ENCODE data around the gene TSC22D2. TPM values are rescaled to one million over a fixed set of nuclear protein-coding genes. Genes with fewer than 3 reads are reported as not detected.
A peak's percentile ranks its signal among the peaks of the same experiment; 100 is the strongest.

Gene TSC22D2
- total RNA-seq, 1 donor from 2014 or later: 39.8 TPM

- no peaks in the 10 kb centered on the region for H3K36me3 Mint-ChIP-seq (ENCODE audit: low read depth)
- peak overlapping the region; percentile 4 for H3K27ac Mint-ChIP-seq (ENCODE audit: unreplicated experiment)
- peaks cover 19% of the 10 kb centered on the region for H3K4me1 Mint-ChIP-seq (ENCODE audit: low read depth)
- no peaks in the 10 kb centered on the region for H3K9me3 Mint-ChIP-seq (ENCODE audit: low read depth)
- DNase-seq (ENCODE audit: low spot score): no peak
- H3K4me3 Mint-ChIP-seq (ENCODE audit: unreplicated experiment): no peak overlapping the region
- no peak for TF ChIP-seq CTCF (IDR thresholded peaks at IDR 0.05)
- H3K27me3 Mint-ChIP-seq (ENCODE audit: low read depth): no peaks in the 10 kb centered on the region
Measured at GRCh38 chr3:150365132-150365604, 42.9 kb upstream of the TSC22D2 start.

- H3K4me3 Mint-ChIP-seq (ENCODE audit: unreplicated experiment): no peak overlapping the region
- DNase-seq (ENCODE audit: low spot score): no peak
- no peaks in the 10 kb centered on the region for H3K36me3 Mint-ChIP-seq (ENCODE audit: low read depth)
- H3K9me3 Mint-ChIP-seq (ENCODE audit: low read depth): no peaks in the 10 kb centered on the region
- H3K27me3 Mint-ChIP-seq (ENCODE audit: low read depth): no peaks in the 10 kb centered on the region
- H3K27ac Mint-ChIP-seq (ENCODE audit: unreplicated experiment): no peak overlapping the region
- TF ChIP-seq CTCF (IDR thresholded peaks at IDR 0.05): no peak
- peaks cover 44% of the 10 kb centered on the region for H3K4me1 Mint-ChIP-seq (ENCODE audit: low read depth)
Measured at GRCh38 chr3:150367757-150368156, 40.3 kb upstream of the TSC22D2 start.

GRCh38 chr3:150370122-150370602 is 37.9 kb upstream of the TSC22D2 start:
- Mint-ChIP-seq H3K4me3 (ENCODE audit: unreplicated experiment) (peak overlapping the region; percentile 72), H3K4me1 (ENCODE audit: low read depth) (peaks cover 48% of the 10 kb centered on the region), H3K27ac (ENCODE audit: unreplicated experiment) (peak overlapping the region; percentile 93), H3K27me3 (ENCODE audit: low read depth) (no peaks in the 10 kb centered on the region), H3K9me3 (ENCODE audit: low read depth) (no peaks in the 10 kb centered on the region), H3K36me3 (ENCODE audit: low read depth) (no peaks in the 10 kb centered on the region)
- DNase-seq (ENCODE audit: low spot score): no peak
- peak; percentile 63 for TF ChIP-seq CTCF (IDR thresholded peaks at IDR 0.05)

GRCh38 chr3:150370999-150371398 is 37.1 kb upstream of the TSC22D2 start:
- peak overlapping the region; percentile 72 for H3K4me3 Mint-ChIP-seq (ENCODE audit: unreplicated experiment)
- peaks cover 53% of the 10 kb centered on the region for H3K4me1 Mint-ChIP-seq (ENCODE audit: low read depth)
- TF ChIP-seq CTCF (IDR thresholded peaks at IDR 0.05): no peak
- H3K27me3 Mint-ChIP-seq (ENCODE audit: low read depth): no peaks in the 10 kb centered on the region
- DNase-seq (ENCODE audit: low spot score): no peak
- no peaks in the 10 kb centered on the region for H3K9me3 Mint-ChIP-seq (ENCODE audit: low read depth)
- peak overlapping the region; percentile 93 for H3K27ac Mint-ChIP-seq (ENCODE audit: unreplicated experiment)
- H3K36me3 Mint-ChIP-seq (ENCODE audit: low read depth): no peaks in the 10 kb centered on the region

GRCh38 chr3:150371741-150372254 is 36.3 kb upstream of the TSC22D2 start:
- H3K27ac Mint-ChIP-seq (ENCODE audit: unreplicated experiment): peak overlapping the region; percentile 93
- no peaks in the 10 kb centered on the region for H3K9me3 Mint-ChIP-seq (ENCODE audit: low read depth)
- peak overlapping the region; percentile 72 for H3K4me3 Mint-ChIP-seq (ENCODE audit: unreplicated experiment)

More at GRCh38 chr3:150371741-150372254, 36.3 kb upstream of the TSC22D2 start:
- TF ChIP-seq CTCF (IDR thresholded peaks at IDR 0.05): no peak
- DNase-seq (ENCODE audit: low spot score): no peak
- Mint-ChIP-seq H3K27me3 (ENCODE audit: low read depth) (no peaks in the 10 kb centered on the region), H3K36me3 (ENCODE audit: low read depth) (no peaks in the 10 kb centered on the region), H3K4me1 (ENCODE audit: low read depth) (peaks cover 60% of the 10 kb centered on the region)

All from chondrocyte (in vitro differentiated cells).